GM19035 (cell line): Measurements from ENCODE around the gene CCT8L2.
"Not testable (repeated sequence)": the region's sequence is repeated elsewhere in the genome, so short reads cannot be mapped to it uniquely, and the experiment has no call there.

ENCODE experiments used
- ATAC-seq: cut with Tn5 transposase; IDR thresholded peaks from one replicate; pipeline ENCODE4 v1.9.1; 2021; ENCODE audit not compliant: unreplicated experiment

Gene CCT8L2

DNA sequence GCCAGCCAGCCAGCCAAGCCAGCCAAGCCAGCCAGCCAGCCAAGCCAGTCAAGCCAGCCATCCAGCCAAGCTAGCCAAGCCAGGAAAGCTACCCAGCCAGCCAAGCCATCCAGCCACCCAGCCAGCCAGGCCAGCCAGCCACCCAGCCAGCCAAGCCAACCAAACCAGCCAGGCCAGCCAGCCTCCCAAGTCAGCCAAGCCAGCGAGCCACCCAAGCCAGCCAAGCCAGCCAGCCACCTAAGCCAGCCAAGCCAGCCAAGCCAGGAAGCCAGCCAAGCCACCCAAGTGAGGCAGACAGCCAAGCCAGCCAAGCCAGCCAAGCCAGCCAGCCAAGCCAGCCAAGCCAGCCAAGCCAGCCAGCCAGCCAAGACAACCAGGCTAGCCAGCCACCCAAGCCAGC, 32.6 kb downstream of the CCT8L2 start:
- not testable (repeated sequence) for ATAC-seq

- ATAC-seq = no peak
Observed at GRCh38 chr22:16559056-16559955, 33.3 kb downstream of the CCT8L2 start.

GRCh38 chr22:16558376-16558945, 34.1 kb downstream of the CCT8L2 start:
- ATAC-seq = not testable (repeated sequence)

DNA sequence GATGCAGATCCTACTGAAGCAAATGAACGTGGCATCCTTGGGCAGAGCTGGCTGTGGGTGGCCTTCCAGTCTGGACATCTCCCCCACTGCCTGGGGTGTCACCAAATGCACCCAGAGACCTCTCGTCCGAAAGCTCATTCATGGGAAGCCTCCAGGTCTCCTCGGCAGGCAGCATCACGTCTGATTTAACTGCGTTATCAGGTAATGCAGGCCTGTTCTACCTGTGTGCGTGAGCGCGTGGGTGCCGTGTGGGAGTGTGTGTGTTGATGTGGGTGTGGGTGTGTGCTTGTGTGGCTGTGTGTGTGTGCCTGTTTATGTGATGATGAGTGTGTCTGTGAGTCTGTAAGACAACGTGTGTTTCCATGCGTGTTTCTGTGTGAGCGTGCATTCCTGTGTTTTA, 35.1 kb downstream of the CCT8L2 start:
- ATAC-seq = not testable (repeated sequence)

- ATAC-seq = not testable (repeated sequence)
Observed at GRCh38 chr22:16555077-16555994, 37.3 kb downstream of the CCT8L2 start.

- ATAC-seq = not testable (repeated sequence)
Observed at GRCh38 chr22:16543310-16543709, 49.3 kb downstream of the CCT8L2 start.
